ENCODE measurements around the gene OR12D1. TPM values are rescaled to one million over a fixed set of nuclear protein-coding genes. Genes with fewer than 3 reads are reported as not detected.

OR12D1 gene
- total RNA-seq, 1 donor from 2014 or later, result not detected

DNA sequence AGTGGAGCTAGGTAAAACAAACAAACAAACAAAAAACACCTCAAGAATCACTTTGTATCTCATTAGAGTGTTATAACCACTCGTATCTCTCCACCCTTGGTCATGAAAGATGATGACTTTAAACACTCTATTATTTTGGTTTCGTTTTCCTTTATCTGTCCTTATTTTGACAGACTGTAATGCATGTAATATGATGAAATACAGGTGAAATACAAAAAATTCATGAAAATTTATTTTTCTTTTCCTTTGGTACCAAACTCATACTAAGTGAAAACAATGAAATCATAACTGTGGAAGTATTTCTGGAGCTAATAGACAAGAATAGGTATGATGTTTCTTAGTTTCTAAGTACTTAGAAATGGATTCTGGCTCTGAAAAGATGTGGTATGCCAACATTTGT lies 15.2 kb upstream of the OR12D1 start:
- no peaks in the 10 kb centered on the region for H3K9me3 ChIP-seq
- H3K27ac ChIP-seq, result no peak overlapping the region
- H3K27me3 ChIP-seq, result no peaks in the 10 kb centered on the region
- no peak overlapping the region for H3K4me3 ChIP-seq
- DNase-seq (ENCODE audit: low spot score in 2 of 2), result no peak
- H3K36me3 ChIP-seq, result no peaks in the 10 kb centered on the region
- intact Hi-C loops (cut with DNase I), result no loop called here
- TF ChIP-seq, protein P1, sequence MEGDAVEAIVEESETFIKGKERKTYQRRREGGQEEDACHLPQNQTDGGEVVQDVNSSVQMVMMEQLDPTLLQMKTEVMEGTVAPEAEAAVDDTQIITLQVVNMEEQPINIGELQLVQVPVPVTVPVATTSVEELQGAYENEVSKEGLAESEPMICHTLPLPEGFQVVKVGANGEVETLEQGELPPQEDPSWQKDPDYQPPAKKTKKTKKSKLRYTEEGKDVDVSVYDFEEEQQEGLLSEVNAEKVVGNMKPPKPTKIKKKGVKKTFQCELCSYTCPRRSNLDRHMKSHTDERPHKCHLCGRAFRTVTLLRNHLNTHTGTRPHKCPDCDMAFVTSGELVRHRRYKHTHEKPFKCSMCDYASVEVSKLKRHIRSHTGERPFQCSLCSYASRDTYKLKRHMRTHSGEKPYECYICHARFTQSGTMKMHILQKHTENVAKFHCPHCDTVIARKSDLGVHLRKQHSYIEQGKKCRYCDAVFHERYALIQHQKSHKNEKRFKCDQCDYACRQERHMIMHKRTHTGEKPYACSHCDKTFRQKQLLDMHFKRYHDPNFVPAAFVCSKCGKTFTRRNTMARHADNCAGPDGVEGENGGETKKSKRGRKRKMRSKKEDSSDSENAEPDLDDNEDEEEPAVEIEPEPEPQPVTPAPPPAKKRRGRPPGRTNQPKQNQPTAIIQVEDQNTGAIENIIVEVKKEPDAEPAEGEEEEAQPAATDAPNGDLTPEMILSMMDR (IDR thresholded peaks at IDR 0.05), result no peak
- no peaks in the 10 kb centered on the region for H3K4me1 ChIP-seq

DNA sequence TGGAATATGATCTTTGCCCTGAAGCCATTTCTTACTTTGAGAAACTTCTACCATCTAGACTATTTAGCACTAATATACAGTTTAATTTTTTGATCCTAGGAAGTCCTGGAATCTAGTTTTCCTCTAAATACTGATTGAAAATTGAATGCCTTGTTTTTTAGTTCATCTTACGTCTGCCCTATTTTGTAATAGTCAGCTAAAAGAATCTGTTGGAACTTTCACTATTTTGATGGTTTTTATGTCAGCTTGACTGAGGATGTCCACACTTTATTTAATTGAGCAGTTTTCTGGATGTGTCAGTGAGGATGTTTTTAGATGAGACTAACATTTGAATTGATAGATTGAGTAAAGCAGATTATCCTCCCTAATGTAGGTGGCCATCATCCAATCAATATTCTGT lies 10.9 kb upstream of the OR12D1 start:
- H3K27me3 ChIP-seq, result no peaks in the 10 kb centered on the region
- H3K9me3 ChIP-seq, result no peaks in the 10 kb centered on the region
- H3K27ac ChIP-seq, result no peak overlapping the region
- no peak overlapping the region for H3K4me3 ChIP-seq
- TF ChIP-seq, protein P1 (IDR thresholded peaks at IDR 0.05), result no peak
- no peak for DNase-seq (ENCODE audit: low spot score in 2 of 2)
- intact Hi-C loops (cut with DNase I), result no loop called here
- H3K36me3 ChIP-seq, result no peaks in the 10 kb centered on the region
- H3K4me1 ChIP-seq, result no peaks in the 10 kb centered on the region

DNA sequence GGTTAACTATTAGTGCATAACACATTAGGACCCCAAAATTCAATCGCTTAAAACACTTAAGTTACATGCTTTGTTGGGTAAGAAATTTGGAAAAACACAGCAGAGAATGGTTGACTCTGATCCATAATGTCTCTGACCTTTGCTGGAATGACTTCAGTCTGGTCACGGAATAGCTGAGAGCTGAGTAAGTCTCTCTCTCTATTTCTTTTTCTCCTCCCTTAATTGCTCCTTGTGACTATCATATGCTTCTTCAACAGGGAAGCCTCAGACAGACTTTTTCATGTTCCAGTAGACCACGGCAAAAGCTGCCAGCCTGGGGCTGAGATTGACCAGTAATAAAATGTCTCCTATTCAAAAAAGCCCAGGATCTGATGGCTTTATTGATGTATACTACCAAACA lies 4.8 kb downstream of the OR12D1 start:
- no peak for DNase-seq (ENCODE audit: low spot score in 2 of 2)
- Histone ChIP-seq H3K9me3 (no peaks in the 10 kb centered on the region), H3K27ac (no peak overlapping the region), H3K27me3 (no peaks in the 10 kb centered on the region), H3K4me3 (no peak overlapping the region), H3K36me3 (no peaks in the 10 kb centered on the region), H3K4me1 (no peaks in the 10 kb centered on the region)
- TF ChIP-seq, protein P1 (IDR thresholded peaks at IDR 0.05), result no peak
- intact Hi-C loops (cut with DNase I), result no loop called here

DNA sequence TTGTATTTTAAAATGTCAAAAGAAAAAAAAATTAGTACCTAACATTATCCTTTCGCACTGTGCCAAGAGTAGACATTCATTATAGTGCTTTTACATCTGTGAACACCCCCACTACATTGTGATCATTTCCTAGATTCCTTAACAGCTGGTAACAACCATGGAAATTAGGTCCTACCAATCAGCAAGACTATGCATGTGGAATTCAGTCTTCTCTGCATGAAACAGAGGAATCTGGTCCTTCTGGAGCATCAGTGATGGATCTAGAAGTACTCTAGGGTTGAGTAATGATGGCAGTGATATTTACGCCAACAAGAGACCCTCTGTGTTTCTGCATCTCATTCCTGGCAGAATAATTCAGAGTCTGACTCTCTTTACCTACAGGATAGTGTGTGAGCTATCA lies 9.4 kb downstream of the OR12D1 start:
- Histone ChIP-seq H3K9me3 (no peaks in the 10 kb centered on the region), H3K36me3 (no peaks in the 10 kb centered on the region), H3K27ac (no peak overlapping the region), H3K4me3 (no peak overlapping the region), H3K27me3 (no peaks in the 10 kb centered on the region), H3K4me1 (no peaks in the 10 kb centered on the region)
- intact Hi-C loops (cut with DNase I), result no loop called here
- TF ChIP-seq, protein P1 (IDR thresholded peaks at IDR 0.05), result no peak
- no peak for DNase-seq (ENCODE audit: low spot score in 2 of 2)

DNA sequence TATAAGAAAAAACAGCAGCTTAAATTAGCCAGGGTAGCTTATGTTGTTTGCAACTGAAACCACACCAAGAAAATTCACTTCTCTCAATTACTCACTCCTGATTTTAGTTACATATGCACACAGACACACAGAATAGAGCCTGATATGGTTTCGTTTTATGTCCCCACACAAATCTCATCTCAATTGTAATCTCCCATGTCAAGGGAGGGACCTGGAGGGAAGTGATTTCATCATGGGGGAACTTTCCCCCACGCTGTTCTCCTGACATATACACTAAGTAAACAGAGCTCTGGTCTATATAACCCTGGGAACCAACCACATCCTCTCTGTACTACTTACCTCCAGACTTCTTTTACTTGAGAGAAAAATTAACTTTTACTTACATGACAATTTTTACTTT lies 9.8 kb downstream of the OR12D1 start:
- TF ChIP-seq, protein P1 (IDR thresholded peaks at IDR 0.05), result no peak
- H3K27me3 ChIP-seq, result no peaks in the 10 kb centered on the region
- no peaks in the 10 kb centered on the region for H3K4me1 ChIP-seq
- no peaks in the 10 kb centered on the region for H3K9me3 ChIP-seq
- H3K27ac ChIP-seq, result no peak overlapping the region
- H3K36me3 ChIP-seq, result no peaks in the 10 kb centered on the region
- no peak overlapping the region for H3K4me3 ChIP-seq
- DNase-seq (ENCODE audit: low spot score in 2 of 2), result no peak
- intact Hi-C loops (cut with DNase I), result no loop called here

DNA sequence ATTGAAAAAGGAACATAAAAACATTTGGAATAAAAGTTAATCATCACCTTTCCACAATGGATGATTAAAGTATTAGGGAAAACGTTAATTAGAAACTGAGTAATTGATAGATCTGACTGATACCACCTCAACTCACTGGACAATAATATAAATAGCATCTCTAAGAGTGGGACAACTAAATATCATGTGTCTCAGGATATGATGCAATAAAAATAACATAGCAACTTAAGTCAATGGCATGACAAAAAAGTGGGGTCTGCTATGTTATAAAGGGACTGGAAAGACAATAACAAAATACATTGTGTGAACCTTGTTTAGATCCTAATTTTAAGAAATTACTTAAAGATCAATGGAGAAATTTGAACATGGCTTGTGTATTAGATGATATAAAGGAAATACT lies 10.3 kb downstream of the OR12D1 start:
- Histone ChIP-seq H3K4me3 (no peak overlapping the region), H3K27ac (no peak overlapping the region), H3K4me1 (no peaks in the 10 kb centered on the region), H3K36me3 (no peaks in the 10 kb centered on the region), H3K9me3 (no peaks in the 10 kb centered on the region), H3K27me3 (no peaks in the 10 kb centered on the region)
- DNase-seq (ENCODE audit: low spot score in 2 of 2), result no peak
- TF ChIP-seq, protein P1 (IDR thresholded peaks at IDR 0.05), result no peak
- intact Hi-C loops (cut with DNase I), result no loop called here

Data from ascending aorta (tissue), 2 donors.